KMS-11 (cell line): ENCODE results near the gene GSX2.

Source experiments
- H2AFZ ChIP-seq: fragments of 200-600 bp; sonication (generic); 2 replicates; pipeline ENCODE4 v1.6.1; 2016; ENCODE audit warnings: antibody characterized with exemption, mixed run types, low read depth
- H3K27ac ChIP-seq: fragments of 200-600 bp; sonication (generic); 2 replicates; pipeline ENCODE4 v1.6.1; 2016; ENCODE audit warnings: mild to moderate bottlenecking, mixed run types
- H3K27me3 ChIP-seq: fragments of 200-600 bp; sonication (generic); 2 replicates; pipeline ENCODE4 v1.6.1; 2017; ENCODE audit warnings: mild to moderate bottlenecking, low read depth, mixed run types, moderate library complexity; ENCODE audit not compliant: insufficient read depth
- H3K36me3 ChIP-seq: fragments of 200-600 bp; sonication (generic); 2 replicates; pipeline ENCODE4 v1.6.1; 2017; ENCODE audit warnings: mild to moderate bottlenecking, mixed run types; ENCODE audit not compliant: insufficient read depth
- H3K4me1 ChIP-seq: fragments of 200-600 bp; sonication (generic); 2 replicates; pipeline ENCODE4 v1.6.1; 2016; ENCODE audit warnings: mild to moderate bottlenecking, low read depth, mixed run types; ENCODE audit not compliant: poor library complexity, severe bottlenecking
- H3K4me2 ChIP-seq: fragments of 200-600 bp; sonication (generic); 2 replicates; pipeline ENCODE4 v1.7.0; 2016; ENCODE audit warnings: mild to moderate bottlenecking, mixed run types
- H3K4me3 ChIP-seq: fragments of 200-600 bp; sonication (generic); IDR thresholded peaks from 2 replicates; pipeline ENCODE4 v1.6.1; 2017; ENCODE audit warnings: low read depth, low read length, mixed read lengths; ENCODE audit not compliant: insufficient read depth
- H3K79me2 ChIP-seq: fragments of 200-600 bp; sonication (generic); 2 replicates; pipeline ENCODE4 v1.6.1; 2016; ENCODE audit warnings: low read depth, mixed run types; ENCODE audit not compliant: insufficient read depth
- H3K9ac ChIP-seq: fragments of 200-600 bp; sonication (generic); 2 replicates; pipeline ENCODE4 v1.6.1; 2016; ENCODE audit warnings: mild to moderate bottlenecking, mixed run types
- H4K20me1 ChIP-seq: fragments of 200-600 bp; sonication (generic); 2 replicates; pipeline ENCODE4 v1.6.1; 2016; ENCODE audit warnings: mild to moderate bottlenecking, mixed run types; ENCODE audit not compliant: insufficient read depth
- CTCF ChIP-seq: fragments of 200-600 bp; sonication (generic); conservative IDR thresholded peaks from 2 replicates; pipeline ENCODE4 v1.6.1; 2017; ENCODE audit warnings: low read depth, mild to moderate bottlenecking, antibody characterized with exemption, low read length, moderate library complexity, mixed read lengths

GSX2 gene

GRCh38 chr4:54061873-54062272 is 38.1 kb upstream of the GSX2 start:
- Histone ChIP-seq H3K9ac (no peak overlapping the region), H3K79me2 (peaks cover 68% of the 10 kb centered on the region), H2AFZ (no peak overlapping the region), H3K4me2 (peak overlapping the region; percentile 14; the same call in 1 of the 2 replicates), H4K20me1 (0 out of 2 replicates have a peak, but pooled peaks cover 6% of the 10 kb centered on the region), H3K4me1 (peaks cover 58% of the 10 kb centered on the region), H3K36me3 (no peaks in the 10 kb centered on the region), H3K4me3 (no peak overlapping the region), H3K27me3 (no peaks in the 10 kb centered on the region), H3K27ac (no peak overlapping the region)
- TF ChIP-seq CTCF = no peak

- peak overlapping the region; percentile 96 for H3K4me2 ChIP-seq
- no peak overlapping the region for H3K9ac ChIP-seq
- H2AFZ ChIP-seq = no peak overlapping the region
- peak overlapping the region; percentile 89; the same call in 1 of the 2 replicates for H3K27ac ChIP-seq
- H4K20me1 ChIP-seq = 0 out of 2 replicates have a peak, but pooled peaks cover 6% of the 10 kb centered on the region
- peaks cover 62% of the 10 kb centered on the region for H3K79me2 ChIP-seq
- no peak for TF ChIP-seq CTCF
- no peaks in the 10 kb centered on the region for H3K36me3 ChIP-seq
- no peak overlapping the region for H3K4me3 ChIP-seq
- H3K4me1 ChIP-seq = peaks cover 58% of the 10 kb centered on the region
- no peaks in the 10 kb centered on the region for H3K27me3 ChIP-seq
Observed at GRCh38 chr4:54062392-54062791, 37.6 kb upstream of the GSX2 start.

- peaks cover 54% of the 10 kb centered on the region for H3K79me2 ChIP-seq
- peak overlapping the region; percentile 89 for H3K27ac ChIP-seq
- 0 out of 2 replicates have a peak, but pooled peaks cover 6% of the 10 kb centered on the region for H4K20me1 ChIP-seq
- H3K9ac ChIP-seq = peak overlapping the region; percentile 94
- no peaks in the 10 kb centered on the region for H3K36me3 ChIP-seq
- TF ChIP-seq CTCF = no peak
- H3K4me1 ChIP-seq = peaks cover 53% of the 10 kb centered on the region
- H3K4me2 ChIP-seq = peak overlapping the region; percentile 96
- no peaks in the 10 kb centered on the region for H3K27me3 ChIP-seq
- peak overlapping the region; percentile 67; the same call in 1 of the 2 replicates for H2AFZ ChIP-seq
- peak overlapping the region; percentile 84 for H3K4me3 ChIP-seq
Observed at GRCh38 chr4:54063229-54063628, 36.7 kb upstream of the GSX2 start.

GRCh38 chr4:54063737-54064316 is 36.1 kb upstream of the GSX2 start:
- Histone ChIP-seq H3K27ac (peak overlapping the region; percentile 89), H3K79me2 (peaks cover 53% of the 10 kb centered on the region), H3K4me2 (peak overlapping the region; percentile 96), H2AFZ (peak overlapping the region; percentile 67), H3K36me3 (no peaks in the 10 kb centered on the region), H3K4me3 (peak overlapping the region; percentile 84), H3K9ac (peak overlapping the region; percentile 94), H3K27me3 (no peaks in the 10 kb centered on the region), H3K4me1 (peaks cover 47% of the 10 kb centered on the region), H4K20me1 (0 out of 2 replicates have a peak, but pooled peaks cover 6% of the 10 kb centered on the region)
- TF ChIP-seq CTCF = no peak
